Liver (tissue), 3 donors: ENCODE results near the gene NUP50.

Experiments
- GABPA ChIP-seq, 2 donors: IDR thresholded peaks in 1 of 2; conservative IDR thresholded peaks in 1 of 2; 2 replicates each; pipeline ENCODE4 v1.6.1; 2016; ENCODE audit warnings: antibody characterized with exemption in 2 of 2, mild to moderate bottlenecking in 1 of 2, moderate library complexity in 1 of 2
- SP1 ChIP-seq: IDR thresholded peaks from 2 replicates; pipeline ENCODE4 v1.6.1; 2018; ENCODE audit warnings: antibody characterized with exemption, mild to moderate bottlenecking
- TF ChIP-seq, protein P1 (sequence below): fragments of 150-350 bp; IDR thresholded peaks from 2 replicates; pipeline ENCODE4 v1.5.1; 2017; ENCODE audit warnings: improper control_type of control experiment, low read depth, low read length; ENCODE audit not compliant: missing input control
- donor health status: healthy.
- donor health status: healthy.

- TF ChIP-seq SP1 (no peak), GABPA (IDR thresholded peaks at IDR 0.05 in 1 of 2, conservative IDR thresholded peaks at IDR 0.05 in 1 of 2) (no peak)
- TF ChIP-seq, protein P1, sequence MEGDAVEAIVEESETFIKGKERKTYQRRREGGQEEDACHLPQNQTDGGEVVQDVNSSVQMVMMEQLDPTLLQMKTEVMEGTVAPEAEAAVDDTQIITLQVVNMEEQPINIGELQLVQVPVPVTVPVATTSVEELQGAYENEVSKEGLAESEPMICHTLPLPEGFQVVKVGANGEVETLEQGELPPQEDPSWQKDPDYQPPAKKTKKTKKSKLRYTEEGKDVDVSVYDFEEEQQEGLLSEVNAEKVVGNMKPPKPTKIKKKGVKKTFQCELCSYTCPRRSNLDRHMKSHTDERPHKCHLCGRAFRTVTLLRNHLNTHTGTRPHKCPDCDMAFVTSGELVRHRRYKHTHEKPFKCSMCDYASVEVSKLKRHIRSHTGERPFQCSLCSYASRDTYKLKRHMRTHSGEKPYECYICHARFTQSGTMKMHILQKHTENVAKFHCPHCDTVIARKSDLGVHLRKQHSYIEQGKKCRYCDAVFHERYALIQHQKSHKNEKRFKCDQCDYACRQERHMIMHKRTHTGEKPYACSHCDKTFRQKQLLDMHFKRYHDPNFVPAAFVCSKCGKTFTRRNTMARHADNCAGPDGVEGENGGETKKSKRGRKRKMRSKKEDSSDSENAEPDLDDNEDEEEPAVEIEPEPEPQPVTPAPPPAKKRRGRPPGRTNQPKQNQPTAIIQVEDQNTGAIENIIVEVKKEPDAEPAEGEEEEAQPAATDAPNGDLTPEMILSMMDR, result no peak
Observed at GRCh38 chr22:45139693-45140092, 24.0 kb upstream of the NUP50 start.
